NCI-H526 treated with DMSO at 0.1 percent for 48 hours (cell line): ENCODE measurements around the gene DAGLA.
A peak's percentile ranks its signal among the peaks of the same experiment; 100 is the strongest.

Experiments used
- DNase-seq: peaks from one replicate; lab custom pipeline; 2025; lab: John Stamatoyannopoulos, UW

DAGLA gene

GRCh38 chr11:61728940-61729219, 48.7 kb downstream of the DAGLA start:
- DNase-seq: no peak

GRCh38 chr11:61730240-61730994, 50.2 kb downstream of the DAGLA start:
- no peak for DNase-seq

- DNase-seq: no peak
Observed at GRCh38 chr11:61731211-61731951, 51.2 kb downstream of the DAGLA start.

GRCh38 chr11:61731952-61732675, 51.9 kb downstream of the DAGLA start:
- DNase-seq: no peak

GRCh38 chr11:61732705-61733104, 52.5 kb downstream of the DAGLA start:
- no peak for DNase-seq

- peak; percentile 27 for DNase-seq
Observed at GRCh38 chr11:61733120-61733978, 53.2 kb downstream of the DAGLA start.

GRCh38 chr11:61734767-61735166, 54.6 kb downstream of the DAGLA start:
- DNase-seq: no peak

GRCh38 chr11:61735391-61735790, 55.2 kb downstream of the DAGLA start:
- no peak for DNase-seq

- no peak for DNase-seq
Observed at GRCh38 chr11:61736310-61736709, 56.1 kb downstream of the DAGLA start.

GRCh38 chr11:61737131-61737530, 56.9 kb downstream of the DAGLA start:
- no peak for DNase-seq

GRCh38 chr11:61737636-61738386, 57.6 kb downstream of the DAGLA start:
- DNase-seq: no peak

GRCh38 chr11:61738776-61739175, 58.6 kb downstream of the DAGLA start:
- no peak for DNase-seq

GRCh38 chr11:61739413-61739812, 59.2 kb downstream of the DAGLA start:
- no peak for DNase-seq

- DNase-seq: no peak
Observed at GRCh38 chr11:61739966-61740365, 59.8 kb downstream of the DAGLA start.

- DNase-seq: no peak
Observed at GRCh38 chr11:61742391-61742790, 62.2 kb downstream of the DAGLA start.

GRCh38 chr11:61743486-61744095, 63.4 kb downstream of the DAGLA start:
- no peak for DNase-seq

- DNase-seq: no peak
Observed at GRCh38 chr11:61744181-61744580, 64.0 kb downstream of the DAGLA start.

GRCh38 chr11:61744609-61745156, 64.5 kb downstream of the DAGLA start:
- no peak for DNase-seq

GRCh38 chr11:61745781-61746441, 65.7 kb downstream of the DAGLA start:
- no peak for DNase-seq
